B cell (primary cell): ENCODE data around the gene DACH2. TPM values are rescaled to one million over a fixed set of nuclear protein-coding genes. Genes with fewer than 3 reads are reported as not detected.
A peak's percentile ranks its signal among the peaks of the same experiment; 100 is the strongest.

ENCODE experiments used
- ATAC-seq: fragments of 200-7000 bp; cut with Tn5 transposase; one replicate; pipeline ENCODE4 v1.10.0; 2021; ENCODE audit warnings: low read depth, mild to moderate bottlenecking, moderate number of reproducible peaks, moderate library complexity
- CTCF ChIA-PET: fragments of 350-600 bp; sonication (Branson Sonifier 250); formaldehyde crosslinking; loops from one replicate; lab custom pipeline; 2021; ENCODE audit warnings: antibody characterized with exemption, inconsistent platforms; lab: Charles Lee
- POLR2A ChIA-PET: fragments of 350-600 bp; sonication (Branson Sonifier 250); formaldehyde crosslinking; loops from one replicate; lab custom pipeline; 2021; ENCODE audit warnings: antibody characterized with exemption; lab: Charles Lee
- DNase-seq: peaks from one replicate; pipeline ENCODE4 v3.0.0; 2013
- H2AFZ ChIP-seq: 2 replicates; pipeline ENCODE4 v1.6.1; 2012; ENCODE audit warnings: mild to moderate bottlenecking, low read depth, low read length; ENCODE audit not compliant: insufficient read depth, poor library complexity, severe bottlenecking
- H3K27ac ChIP-seq, 2 donors: 1 replicate in 1 of 2; 2 replicates in 1 of 2; pipeline ENCODE4 v1.5.1; 2012 to 2013; ENCODE audit warnings: low read length in 2 of 2, mild to moderate bottlenecking in 2 of 2, moderate library complexity in 1 of 2
- H3K27me3 ChIP-seq, 4 experiments: fragments of 200-600 bp in 1 of 4; sonication (generic) in 1 of 4; replicated peaks in 1 of 4; 1 replicate in 2 of 4; 2 replicates in 2 of 4; pipeline versions ENCODE4 v1.6.1 to v1.7.0; 2013 to 2016; ENCODE audit warnings: low read length in 3 of 4, mild to moderate bottlenecking in 2 of 4, mixed read lengths in 1 of 4, moderate library complexity in 1 of 4; ENCODE audit not compliant: insufficient read depth in 4 of 4, control insufficient read depth in 3 of 4; ENCODE audit errors: control extremely low read depth in 1 of 4
- H3K36me3 ChIP-seq, 2 experiments: replicated peaks in 1 of 2; 1 replicate in 1 of 2; 2 replicates in 1 of 2; pipeline versions ENCODE4 v1.6.1 to v1.7.1; 2013; ENCODE audit warnings: low read length in 1 of 2; ENCODE audit not compliant: insufficient read depth in 2 of 2, control insufficient read depth in 1 of 2; ENCODE audit errors: control extremely low read depth in 1 of 2, extremely low read depth in 1 of 2
- H3K4me1 ChIP-seq, 2 donors: fragments of 200-600 bp in 1 of 2; sonication (generic) in 1 of 2; 1 replicate in 1 of 2; 2 replicates in 1 of 2; pipeline versions ENCODE4 v1.5.1 to v1.6.1; 2013 to 2017; ENCODE audit warnings: low read length in 2 of 2; ENCODE audit not compliant: control insufficient read depth in 2 of 2, insufficient read depth in 2 of 2
- H3K4me2 ChIP-seq: replicated peaks from 2 replicates; pipeline ENCODE3; 2012; ENCODE audit warnings: mild to moderate bottlenecking, low read depth, low read length; ENCODE audit not compliant: poor library complexity, severe bottlenecking
- H3K4me3 ChIP-seq, 5 experiments: fragments of 200-600 bp in 1 of 5; sonication (generic) in 1 of 5; 1 replicate in 3 of 5; 2 replicates in 2 of 5; pipeline versions ENCODE4 v1.5.1 to v1.7.0; 2011 to 2016; ENCODE audit warnings: low read length in 4 of 5, mild to moderate bottlenecking in 4 of 5, low read depth in 2 of 5, control low read depth in 1 of 5, moderate library complexity in 1 of 5; ENCODE audit not compliant: insufficient read depth in 1 of 5; ENCODE audit errors: control extremely low read depth in 1 of 5, extremely low read depth in 1 of 5
- H3K79me2 ChIP-seq: fragments of 200-600 bp; sonication (generic); one replicate; pipeline ENCODE4 v1.6.0; 2016; ENCODE audit warnings: low read length; ENCODE audit not compliant: control insufficient read depth, insufficient read depth
- H3K9ac ChIP-seq: fragments of 200-600 bp; sonication (generic); 2 replicates; pipeline ENCODE4 v1.6.1; 2017; ENCODE audit warnings: mild to moderate bottlenecking, low read length, moderate library complexity
- H3K9me3 ChIP-seq, 3 donors: one replicate each; pipeline versions ENCODE4 v1.6.1 to v1.7.1; 2013; ENCODE audit warnings: low read length in 2 of 3; ENCODE audit not compliant: control insufficient read depth in 2 of 3, insufficient read depth in 1 of 3; ENCODE audit errors: control extremely low read depth in 1 of 3
- H4K20me1 ChIP-seq: 2 replicates; pipeline ENCODE4 v1.6.0; 2012; ENCODE audit warnings: mild to moderate bottlenecking, low read length; ENCODE audit not compliant: insufficient read depth, control insufficient read depth, poor library complexity, severe bottlenecking
- H3K27ac Mint-ChIP-seq: one replicate; pipeline ENCODE4 v1.8.0; 2021; ENCODE audit warnings: mixed read lengths
- H3K27me3 Mint-ChIP-seq: one replicate; pipeline ENCODE4 v1.8.0; 2021; ENCODE audit warnings: mixed read lengths
- H3K4me1 Mint-ChIP-seq: one replicate; pipeline ENCODE4 v1.8.0; 2021; ENCODE audit warnings: mixed read lengths
- H3K4me3 Mint-ChIP-seq: one replicate; pipeline ENCODE4 v1.8.0; 2021; ENCODE audit warnings: mixed read lengths
- H3K9me3 Mint-ChIP-seq: one replicate; pipeline ENCODE4 v1.8.0; 2022; ENCODE audit warnings: mixed read lengths; ENCODE audit not compliant: insufficient read depth
- EZH2 ChIP-seq: IDR thresholded peaks from 2 replicates; pipeline ENCODE4 v1.6.1; 2012; ENCODE audit warnings: borderline replicate concordance, low read depth, mild to moderate bottlenecking, moderate library complexity, low read length; ENCODE audit not compliant: insufficient read depth, poor library complexity, severe bottlenecking
- WGBS: methylation state at CpG from one replicate; pipeline ENCODE4 v1.1.5; 2013; ENCODE audit warnings: missing lambda C conversion rate; ENCODE audit not compliant: insufficient coverage; 5-methylcytosine and 5-hydroxymethylcytosine counted together
- intact Hi-C: fragments of 100-400 bp; cut with micrococcal nuclease; formaldehyde crosslinking; loops from one replicate; pipeline ENCODE4 v1.10.0; 2022
- polyA plus RNA-seq: library from polyadenylated mRNA; depleted of rRNA; stranded (reverse); fragments of >200 nt; gene quantifications from 2 replicates; pipeline ENCODE4 v1.2.3, GENCODE V29; 2012
- total RNA-seq, 2 donors: library from RNA; stranded (reverse); fragments of 120-200 nt in 1 of 2; gene quantifications; 1 replicate in 1 of 2; 2 replicates in 1 of 2; pipeline versions ENCODE4 v1.2.3 to v1.2.4, GENCODE V29; 2013 to 2022
- TF ChIP-seq, protein P1 (sequence below): fragments of 200-600 bp; IDR thresholded peaks from one replicate; pipeline ENCODE4 v1.8.0; 2022; ENCODE audit warnings: antibody characterized with exemption, mild to moderate bottlenecking

Gene DACH2
- total and polyA plus RNA-seq, 2 donors (not counting 1 experiment from before 2014, with no cell fraction given), result 0.07 TPM; not detected in 1

DNA sequence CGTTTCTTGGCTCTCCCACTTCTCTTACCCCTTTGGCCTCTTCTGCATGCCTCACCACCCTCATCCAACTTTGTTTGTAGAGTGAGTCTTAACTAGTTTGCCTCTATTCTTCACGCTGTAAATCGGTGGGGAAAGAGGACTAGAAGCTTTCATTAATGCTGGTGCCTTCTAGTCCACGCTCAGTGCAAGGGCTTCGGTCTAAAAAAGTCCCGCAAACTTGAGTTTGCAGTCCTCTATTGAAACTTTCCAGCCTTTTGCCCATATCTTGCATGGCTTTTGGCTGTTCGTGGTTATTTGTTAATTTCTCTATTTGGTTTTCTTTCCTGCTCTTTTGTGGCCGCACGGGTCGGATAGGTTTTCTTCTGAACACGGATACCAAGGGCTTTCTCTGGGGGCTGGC is 868 bp downstream of the DACH2 start:
- H3K4me1 ChIP-seq, result peaks cover 0 to 17% of the 10 kb centered on the region in 2 donors
- peak; percentile 0 for DNase-seq
- Mint-ChIP-seq H3K27ac (no peak overlapping the region), H3K4me3 (peak overlapping the region; percentile 86), H3K9me3 (no peaks in the 10 kb centered on the region), H3K4me1 (peaks cover 16% of the 10 kb centered on the region), H3K27me3 (peaks cover 23% of the 10 kb centered on the region)
- 8% methylated on average over 4 of the region's 11 CpGs for WGBS
- peak overlapping the region; percentile 57 for H3K9ac ChIP-seq
- H4K20me1 ChIP-seq, result no peaks in the 10 kb centered on the region
- peak overlapping the region; percentile 61 for H2AFZ ChIP-seq
- ChIA-PET POLR2A (no interaction called here), CTCF (no interaction called here)
- peak overlapping the region; percentile 72 for H3K4me2 ChIP-seq
- ATAC-seq, result no peak
- H3K27me3 ChIP-seq, result peaks cover 0 to 22% (median 8%) of the 10 kb centered on the region in 4 experiments
- peak overlapping the region in 4 of 5 experiments; percentile 37 to 58 (median 52) for H3K4me3 ChIP-seq
- H3K27ac ChIP-seq, result no peak overlapping the region
- no peaks in the 10 kb centered on the region for H3K79me2 ChIP-seq
- TF ChIP-seq, protein P1, sequence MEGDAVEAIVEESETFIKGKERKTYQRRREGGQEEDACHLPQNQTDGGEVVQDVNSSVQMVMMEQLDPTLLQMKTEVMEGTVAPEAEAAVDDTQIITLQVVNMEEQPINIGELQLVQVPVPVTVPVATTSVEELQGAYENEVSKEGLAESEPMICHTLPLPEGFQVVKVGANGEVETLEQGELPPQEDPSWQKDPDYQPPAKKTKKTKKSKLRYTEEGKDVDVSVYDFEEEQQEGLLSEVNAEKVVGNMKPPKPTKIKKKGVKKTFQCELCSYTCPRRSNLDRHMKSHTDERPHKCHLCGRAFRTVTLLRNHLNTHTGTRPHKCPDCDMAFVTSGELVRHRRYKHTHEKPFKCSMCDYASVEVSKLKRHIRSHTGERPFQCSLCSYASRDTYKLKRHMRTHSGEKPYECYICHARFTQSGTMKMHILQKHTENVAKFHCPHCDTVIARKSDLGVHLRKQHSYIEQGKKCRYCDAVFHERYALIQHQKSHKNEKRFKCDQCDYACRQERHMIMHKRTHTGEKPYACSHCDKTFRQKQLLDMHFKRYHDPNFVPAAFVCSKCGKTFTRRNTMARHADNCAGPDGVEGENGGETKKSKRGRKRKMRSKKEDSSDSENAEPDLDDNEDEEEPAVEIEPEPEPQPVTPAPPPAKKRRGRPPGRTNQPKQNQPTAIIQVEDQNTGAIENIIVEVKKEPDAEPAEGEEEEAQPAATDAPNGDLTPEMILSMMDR, result no peak
- TF ChIP-seq EZH2, result no peak
- intact Hi-C loops, result no loop called here
- no peaks in the 10 kb centered on the region for H3K36me3 ChIP-seq
- peaks cover 0 to 4% (median 0%) of the 10 kb centered on the region in 3 donors for H3K9me3 ChIP-seq

DNA sequence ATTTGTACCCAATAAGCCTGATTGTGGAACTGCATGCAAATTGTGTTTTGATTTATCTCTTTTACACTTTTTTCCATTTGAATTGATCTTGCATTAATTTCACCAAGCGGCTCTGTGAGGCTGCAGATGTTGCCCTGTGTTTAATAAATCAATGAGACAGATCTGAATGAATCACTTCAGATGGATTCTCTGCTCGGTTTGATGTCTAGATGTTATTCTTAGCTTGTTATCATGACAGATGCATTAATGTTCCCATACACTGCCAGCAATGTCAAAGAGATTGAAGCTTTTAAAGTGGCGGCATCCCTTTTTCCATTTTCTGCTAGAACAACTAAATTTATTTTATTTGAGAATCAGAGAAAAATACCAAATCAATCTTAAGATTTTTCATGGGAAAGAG is 6.3 kb downstream of the DACH2 start:
- ChIA-PET CTCF (no interaction called here), POLR2A (no interaction called here)
- Histone ChIP-seq H3K9ac (no peak overlapping the region), H3K27ac (no peak overlapping the region), H2AFZ (no peak overlapping the region), H3K36me3 (no peaks in the 10 kb centered on the region), H4K20me1 (no peaks in the 10 kb centered on the region), H3K4me2 (no peak overlapping the region), H3K27me3 (peaks cover 0 to 7% (median 2%) of the 10 kb centered on the region in 4 experiments), H3K9me3 (peaks cover 0 to under 1% (median 0%) of the 10 kb centered on the region in 3 donors), H3K4me1 (peaks cover 0 to under 1% of the 10 kb centered on the region in 2 donors), H3K79me2 (no peaks in the 10 kb centered on the region), H3K4me3 (no peak overlapping the region)
- no CpG with 5 or more reads among the region's 3 CpGs for WGBS
- Mint-ChIP-seq H3K4me3 (no peak overlapping the region), H3K9me3 (no peaks in the 10 kb centered on the region), H3K27ac (no peak overlapping the region), H3K4me1 (peaks cover 2% of the 10 kb centered on the region), H3K27me3 (peaks cover 15% of the 10 kb centered on the region)
- ATAC-seq (no peak), DNase-seq (no peak)
- intact Hi-C loops, result no loop called here
- TF ChIP-seq, protein P1, result no peak
- TF ChIP-seq EZH2, result no peak
